IPS-20b (cell line): ENCODE measurements around the gene CCZ1B.
"Not testable (repeated sequence)": the region's sequence is repeated elsewhere in the genome, so short reads cannot be mapped to it uniquely, and the experiment has no call there.

Experiments used
- H3K27ac ChIP-seq: one replicate; pipeline ENCODE4 v1.5.1; 2013; ENCODE audit warnings: low read length
- H3K27me3 ChIP-seq: 2 replicates; pipeline ENCODE4 v1.6.1; 2013; ENCODE audit warnings: mild to moderate bottlenecking, low read length, inconsistent platforms; ENCODE audit not compliant: insufficient read depth
- H3K36me3 ChIP-seq: 2 replicates; pipeline ENCODE4 v1.6.1; 2013; ENCODE audit warnings: low read depth, mild to moderate bottlenecking, inconsistent platforms, low read length, moderate library complexity; ENCODE audit not compliant: insufficient read depth
- H3K4me1 ChIP-seq: 2 replicates; pipeline ENCODE4 v1.6.1; 2013; ENCODE audit warnings: mild to moderate bottlenecking, control low read depth, inconsistent platforms, low read length, moderate library complexity; ENCODE audit not compliant: insufficient read depth
- H3K4me3 ChIP-seq: 2 replicates; pipeline ENCODE4 v1.5.1; 2013; ENCODE audit warnings: mild to moderate bottlenecking, low read length, inconsistent platforms
- H3K9ac ChIP-seq: 2 replicates; pipeline ENCODE4 v1.6.1; 2013; ENCODE audit warnings: low read depth, mild to moderate bottlenecking, inconsistent platforms, low read length, moderate library complexity
- H3K9me3 ChIP-seq: 2 replicates; pipeline ENCODE4 v1.6.1; 2013; ENCODE audit warnings: mild to moderate bottlenecking, low read depth, low read length, inconsistent platforms; ENCODE audit not compliant: insufficient read depth

Gene CCZ1B

GRCh38 chr7:6849127-6849526 is 23.1 kb upstream of the CCZ1B start:
- H3K4me3 ChIP-seq, H3K9ac ChIP-seq, H3K4me1 ChIP-seq, H3K27me3 ChIP-seq, H3K9me3 ChIP-seq, H3K27ac ChIP-seq, H3K36me3 ChIP-seq: not testable (repeated sequence)

- not testable (repeated sequence) for H3K36me3 ChIP-seq, H3K4me3 ChIP-seq, H3K4me1 ChIP-seq, H3K9me3 ChIP-seq, H3K9ac ChIP-seq, H3K27me3 ChIP-seq, H3K27ac ChIP-seq
Observed at GRCh38 chr7:6847751-6848150, 21.7 kb upstream of the CCZ1B start.

GRCh38 chr7:6845971-6846449 is 19.9 kb upstream of the CCZ1B start:
- H3K4me1 ChIP-seq, H3K27me3 ChIP-seq, H3K9me3 ChIP-seq, H3K27ac ChIP-seq, H3K36me3 ChIP-seq, H3K4me3 ChIP-seq, H3K9ac ChIP-seq: not testable (repeated sequence)

- not testable (repeated sequence) for H3K4me3 ChIP-seq, H3K4me1 ChIP-seq, H3K9me3 ChIP-seq, H3K27me3 ChIP-seq, H3K36me3 ChIP-seq, H3K9ac ChIP-seq, H3K27ac ChIP-seq
Observed at GRCh38 chr7:6843654-6844053, 17.6 kb upstream of the CCZ1B start.

DNA sequence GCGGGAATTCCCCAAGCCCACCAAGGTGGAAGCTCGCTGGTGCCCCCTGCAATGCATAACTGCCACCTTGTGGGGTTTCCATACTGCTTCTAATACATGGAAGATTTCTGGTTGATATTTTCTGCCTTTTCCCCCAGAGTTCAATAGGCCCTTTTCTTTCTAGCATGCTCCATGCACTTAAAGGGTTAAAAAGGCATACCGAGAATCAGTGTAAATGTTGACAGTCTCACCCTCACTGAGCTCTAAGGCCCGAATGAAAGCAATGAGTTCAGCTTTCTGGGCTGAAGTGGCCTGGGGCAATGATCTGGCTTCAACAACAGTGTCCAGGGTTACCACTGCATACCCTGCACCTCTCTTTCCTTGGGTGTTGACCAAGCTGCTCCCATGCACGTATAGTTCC is 17.0 kb upstream of the CCZ1B start:
- not testable (repeated sequence) for H3K9ac ChIP-seq, H3K4me1 ChIP-seq, H3K27me3 ChIP-seq, H3K36me3 ChIP-seq, H3K4me3 ChIP-seq, H3K27ac ChIP-seq, H3K9me3 ChIP-seq

GRCh38 chr7:6842278-6842921 is 16.3 kb upstream of the CCZ1B start:
- H3K9me3 ChIP-seq, H3K4me3 ChIP-seq, H3K9ac ChIP-seq, H3K4me1 ChIP-seq, H3K27me3 ChIP-seq, H3K27ac ChIP-seq, H3K36me3 ChIP-seq: not testable (repeated sequence)

GRCh38 chr7:6837081-6837480 is 11.0 kb upstream of the CCZ1B start:
- H3K4me1 ChIP-seq, H3K36me3 ChIP-seq, H3K27ac ChIP-seq, H3K4me3 ChIP-seq, H3K9ac ChIP-seq, H3K9me3 ChIP-seq, H3K27me3 ChIP-seq: not testable (repeated sequence)

GRCh38 chr7:6835521-6835920 is 9.4 kb upstream of the CCZ1B start:
- H3K27ac ChIP-seq, H3K9me3 ChIP-seq, H3K4me1 ChIP-seq, H3K9ac ChIP-seq, H3K4me3 ChIP-seq, H3K27me3 ChIP-seq, H3K36me3 ChIP-seq: not testable (repeated sequence)

- no peaks in the 10 kb centered on the region for H3K4me1 ChIP-seq
- no peak overlapping the region for H3K27ac ChIP-seq
- H3K27me3 ChIP-seq = no peaks in the 10 kb centered on the region
- no peak overlapping the region for H3K9ac ChIP-seq
- no peaks in the 10 kb centered on the region for H3K9me3 ChIP-seq
- no peaks in the 10 kb centered on the region for H3K36me3 ChIP-seq
- H3K4me3 ChIP-seq = no peak overlapping the region
Observed at GRCh38 chr7:6833636-6834035, 7.6 kb upstream of the CCZ1B start.

DNA sequence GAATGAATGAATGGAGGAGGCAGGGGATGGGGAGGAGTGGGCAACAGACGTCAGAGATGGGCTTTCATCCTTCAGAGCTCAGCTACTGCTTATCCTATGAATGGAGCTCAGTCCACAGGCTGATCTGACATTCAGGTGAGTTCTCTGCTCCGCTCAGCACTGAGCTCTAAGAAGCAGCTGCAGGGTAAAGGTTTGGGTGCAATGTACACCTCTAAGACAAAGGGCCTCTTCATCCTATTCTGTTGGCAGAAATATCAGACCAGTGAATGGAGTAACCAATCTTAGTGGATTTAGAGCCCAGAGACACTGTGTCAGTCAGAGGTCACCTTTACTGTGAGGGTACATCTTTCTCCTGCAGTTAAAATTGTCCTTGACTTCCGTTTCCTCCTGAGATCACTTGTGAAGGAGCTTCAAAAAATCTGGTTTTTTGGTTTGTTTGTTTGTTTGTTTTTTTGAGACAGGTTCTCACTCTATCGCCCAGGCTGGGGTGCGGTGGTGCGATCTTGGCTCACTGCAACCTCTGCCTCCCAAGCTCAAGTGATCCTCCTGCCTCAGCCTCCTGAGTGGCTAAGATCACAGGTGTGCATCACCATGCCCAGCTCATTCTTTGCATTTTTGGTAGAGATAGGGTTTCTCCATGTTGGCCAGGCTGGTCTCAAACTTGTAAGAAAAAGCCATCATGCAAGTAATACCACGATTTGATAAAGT is 5.1 kb upstream of the CCZ1B start:
- no peak overlapping the region for H3K9ac ChIP-seq
- no peaks in the 10 kb centered on the region for H3K36me3 ChIP-seq
- H3K27me3 ChIP-seq = no peaks in the 10 kb centered on the region
- H3K9me3 ChIP-seq = no peaks in the 10 kb centered on the region
- no peaks in the 10 kb centered on the region for H3K4me1 ChIP-seq
- H3K27ac ChIP-seq = no peak overlapping the region
- no peak overlapping the region for H3K4me3 ChIP-seq

- not testable (repeated sequence) for H3K27me3 ChIP-seq, H3K4me1 ChIP-seq, H3K9me3 ChIP-seq, H3K36me3 ChIP-seq, H3K4me3 ChIP-seq, H3K9ac ChIP-seq, H3K27ac ChIP-seq
Observed at GRCh38 chr7:6830026-6830425, 4.0 kb upstream of the CCZ1B start.

DNA sequence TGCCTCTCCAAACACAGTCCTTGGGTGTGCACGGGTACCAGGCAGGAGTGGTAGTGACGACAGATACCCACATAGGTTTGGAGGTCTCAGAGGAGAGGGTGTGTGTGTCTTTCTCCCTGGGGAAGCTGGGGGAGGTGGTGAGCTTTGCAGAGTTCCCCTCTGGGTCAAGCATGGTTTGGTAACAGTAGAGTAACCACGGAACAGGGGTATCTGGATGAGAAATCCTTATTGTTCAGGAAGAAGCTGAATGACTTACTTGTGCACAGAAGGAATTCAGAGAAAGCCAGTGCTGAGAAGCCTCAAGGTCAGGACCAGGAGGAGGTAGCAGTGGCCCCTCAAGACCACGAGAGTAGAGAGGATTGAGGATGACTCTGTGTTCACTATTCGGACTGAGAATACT is 3.5 kb upstream of the CCZ1B start:
- H3K4me3 ChIP-seq, H3K27me3 ChIP-seq, H3K9me3 ChIP-seq, H3K9ac ChIP-seq, H3K27ac ChIP-seq, H3K4me1 ChIP-seq, H3K36me3 ChIP-seq: not testable (repeated sequence)
